Fibroblast of skin of right biceps (primary cell): ENCODE measurements around the gene KLHL11.
"Not testable (repeated sequence)": the region's sequence is repeated elsewhere in the genome, so short reads cannot be mapped to it uniquely, and the experiment has no call there.

ENCODE experiments used
- DNase-seq: peaks from one replicate; pipeline ENCODE4 v3.0.0-alpha.2; 2013

Gene KLHL11

DNA sequence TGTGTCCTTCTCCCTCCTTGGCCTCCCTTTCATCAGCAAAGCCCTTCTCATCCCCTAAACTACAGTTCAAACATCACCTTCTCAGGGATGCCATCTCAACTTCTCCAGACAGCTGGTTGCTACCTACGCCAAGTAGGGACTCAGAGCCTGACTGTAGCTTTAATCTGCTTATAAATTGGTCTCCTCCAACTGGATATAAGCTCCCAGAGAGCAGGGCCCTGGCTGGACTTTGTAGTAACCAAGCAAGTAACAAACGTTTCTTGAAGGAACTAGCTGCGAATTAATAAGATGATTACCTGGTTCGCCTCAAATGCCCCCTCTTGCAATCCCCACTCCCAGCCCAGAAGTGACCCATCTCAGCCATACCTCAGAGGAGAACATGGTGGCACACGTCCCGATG, 17.5 kb upstream of the KLHL11 start:
- no peak for DNase-seq

DNA sequence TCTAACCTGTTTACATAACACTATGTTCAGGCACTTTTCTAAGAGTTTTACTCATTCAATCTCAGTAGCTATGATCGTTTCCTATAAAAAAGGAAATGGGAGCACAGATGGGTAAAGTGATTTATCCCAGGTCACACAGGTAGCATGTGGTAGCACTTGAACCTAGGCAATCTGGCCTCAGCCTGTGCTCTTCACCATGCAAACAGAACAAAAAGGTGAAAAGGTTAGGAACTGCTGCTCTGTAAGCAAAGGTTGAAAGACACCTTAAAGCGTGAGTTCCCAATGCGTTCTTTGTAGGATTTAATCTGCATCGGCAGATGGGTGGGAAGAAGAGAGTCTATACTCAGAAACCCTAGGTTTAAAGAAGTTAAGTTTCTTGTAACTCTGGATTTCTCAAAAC, 14.9 kb upstream of the KLHL11 start:
- DNase-seq, result no peak

DNA sequence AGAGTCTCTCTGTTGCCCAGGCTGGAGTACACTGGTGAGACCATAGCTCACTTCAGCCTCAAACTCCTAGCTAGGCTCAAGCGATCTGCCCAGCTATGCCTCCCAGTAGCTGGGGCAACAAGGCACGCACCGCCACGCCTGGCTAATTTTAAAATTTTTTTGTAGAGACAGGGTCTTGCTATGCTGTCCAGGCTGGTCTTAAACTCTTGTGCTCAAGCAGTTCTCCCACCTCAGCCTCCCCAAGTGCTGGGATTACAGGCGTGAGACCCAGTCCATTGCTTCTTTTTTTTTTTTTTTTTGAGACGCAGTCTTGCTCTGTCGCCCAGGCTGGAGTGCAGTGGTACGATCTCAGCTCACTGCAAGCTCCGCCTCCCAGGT, 9.1 kb upstream of the KLHL11 start:
- not testable (repeated sequence) for DNase-seq

DNA sequence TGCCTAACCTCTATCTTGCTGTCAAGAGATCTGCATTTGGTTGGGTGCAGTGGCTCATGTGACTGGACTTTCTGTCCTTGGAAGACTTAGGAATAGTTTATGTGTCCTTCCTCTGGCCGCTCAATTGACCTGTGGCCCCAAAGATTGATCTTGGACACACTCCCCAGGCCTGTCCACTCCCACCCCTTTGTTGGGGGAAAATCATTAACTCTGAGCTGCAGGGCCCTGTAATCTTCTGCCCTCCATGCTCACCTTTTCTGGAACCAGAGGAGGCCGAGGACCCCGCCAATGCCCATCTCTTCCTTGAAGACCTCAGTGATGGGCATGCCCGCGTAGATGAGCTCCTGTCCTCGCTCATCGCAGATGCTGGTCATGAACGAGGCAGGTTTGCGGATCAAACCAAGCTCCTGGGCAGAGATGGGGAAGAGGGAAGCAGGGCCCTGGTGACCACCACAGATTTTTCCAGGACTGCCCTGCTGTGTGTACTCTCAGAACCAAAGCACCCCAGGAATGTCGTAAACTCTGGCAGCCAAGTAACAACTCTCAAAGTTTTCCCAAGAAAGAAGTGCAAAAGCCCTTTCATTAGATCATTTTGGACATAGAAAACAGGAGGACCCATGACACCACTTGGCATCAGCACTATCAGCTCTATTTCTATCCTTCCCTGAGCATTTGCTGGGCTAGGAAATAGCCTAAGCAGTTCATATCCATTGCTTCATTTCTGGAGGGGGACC, 8.5 kb upstream of the KLHL11 start:
- no peak for DNase-seq

DNA sequence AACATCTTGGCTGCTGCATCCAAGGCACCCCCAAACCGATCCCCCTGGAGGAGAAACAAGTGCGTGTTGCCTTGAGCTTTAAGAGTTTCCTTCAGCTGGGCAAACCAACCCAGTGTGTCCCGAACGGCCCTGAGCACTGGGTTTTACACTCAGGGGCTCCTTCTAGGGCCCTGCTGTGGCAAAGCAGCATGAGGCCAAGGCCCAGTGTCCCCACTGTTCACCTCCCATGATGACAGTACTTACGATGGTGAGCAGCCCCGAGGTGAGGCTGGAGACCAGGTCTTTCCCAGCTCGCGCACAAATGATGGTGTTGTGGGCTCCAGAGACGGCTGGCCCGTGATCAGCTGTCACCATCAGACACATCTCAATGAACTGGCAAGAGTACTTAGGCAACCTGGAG, 6.6 kb upstream of the KLHL11 start:
- DNase-seq, result no peak

DNA sequence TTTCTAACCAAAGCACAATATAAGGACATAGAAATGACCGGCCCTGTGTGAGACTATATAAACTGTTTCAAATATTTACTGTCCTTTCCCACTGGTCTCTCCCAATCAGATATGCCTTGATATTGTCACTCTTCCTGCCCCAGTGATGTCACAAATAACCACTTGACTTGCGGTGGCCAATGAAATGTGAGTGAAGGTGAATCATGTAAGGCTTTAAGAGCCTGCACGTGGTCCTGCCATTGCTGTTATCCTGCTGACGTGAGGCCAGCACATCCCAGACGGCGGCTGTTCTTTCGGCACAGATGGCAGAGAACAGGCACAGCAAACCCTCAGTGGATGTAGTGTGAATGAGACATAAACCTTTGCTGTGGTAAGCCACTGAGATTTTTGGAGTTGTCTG, 5.4 kb upstream of the KLHL11 start:
- DNase-seq, result peak; percentile 10

DNA sequence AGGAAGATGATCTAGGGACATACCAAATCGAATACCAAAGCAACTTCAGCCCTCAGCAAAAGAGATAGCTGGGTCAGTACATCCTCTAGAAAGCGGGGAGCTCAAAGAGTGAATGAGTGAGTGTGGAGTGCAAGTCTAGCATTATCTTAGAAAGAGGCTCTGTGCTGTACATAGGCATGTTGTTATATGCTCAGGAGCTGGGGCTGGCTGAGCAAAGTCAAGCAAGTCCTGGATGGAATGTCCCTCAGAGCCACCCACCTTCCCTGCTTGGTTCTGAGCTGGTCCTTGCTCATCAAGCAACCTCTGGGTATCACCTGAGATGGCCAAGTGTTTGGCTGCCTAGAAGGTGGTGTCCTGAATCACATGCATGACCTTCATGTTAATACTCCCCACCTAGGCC, 4.9 kb upstream of the KLHL11 start:
- DNase-seq, result no peak

DNA sequence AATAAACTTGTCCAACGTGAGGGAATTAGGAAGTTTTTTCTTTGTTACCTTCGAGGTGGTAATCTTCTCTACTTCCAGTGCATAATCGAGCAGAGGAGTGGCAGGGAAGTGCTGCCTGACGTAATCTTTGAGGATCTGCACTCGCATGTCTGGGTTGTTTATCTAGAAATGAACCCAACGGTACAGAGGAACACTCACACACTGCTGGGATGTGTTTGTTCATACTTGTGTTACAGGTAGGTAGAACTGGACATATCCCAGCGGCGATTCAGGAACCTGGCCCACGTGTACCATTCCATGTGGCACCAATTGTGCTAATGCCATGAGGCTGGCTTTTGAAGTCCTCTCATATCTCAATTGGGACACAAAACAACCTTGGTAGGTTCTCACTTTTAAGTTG, 4.2 kb upstream of the KLHL11 start:
- DNase-seq, result no peak

DNA sequence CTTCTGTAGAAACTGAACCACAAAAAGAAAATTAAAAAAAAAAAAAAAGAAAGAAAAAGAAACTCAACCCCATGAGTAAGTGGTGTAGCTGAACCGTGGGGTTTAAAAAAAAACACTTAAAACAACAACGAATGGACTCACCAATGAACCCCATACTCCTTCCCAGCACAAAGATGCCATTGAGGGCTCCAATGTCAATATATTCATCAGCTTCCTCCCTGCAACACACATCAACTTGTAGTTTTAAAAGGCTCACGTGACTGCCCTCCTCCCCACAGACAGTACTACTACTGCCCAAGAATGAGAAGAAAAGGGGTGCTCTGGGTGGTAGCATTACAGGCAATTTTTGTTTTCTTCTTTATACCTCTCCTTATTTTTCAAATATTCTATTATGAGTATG, 3.3 kb upstream of the KLHL11 start:
- no peak for DNase-seq

DNA sequence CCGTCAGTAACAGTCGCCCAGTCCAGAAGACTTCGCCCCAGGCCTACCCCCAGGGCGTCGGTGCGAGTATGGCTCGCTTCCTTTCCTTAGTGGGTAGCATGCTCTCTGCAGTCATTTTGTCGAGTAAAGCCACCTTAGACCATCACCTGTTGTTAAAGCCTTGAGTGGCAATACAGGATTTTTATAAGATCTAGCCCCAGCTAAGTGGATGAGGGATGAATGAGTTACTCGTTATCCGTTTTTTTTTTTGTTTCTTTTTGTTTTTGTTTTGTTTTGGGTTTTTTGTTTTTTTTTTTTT, 322 bp upstream of the KLHL11 start:
- no peak for DNase-seq

DNA sequence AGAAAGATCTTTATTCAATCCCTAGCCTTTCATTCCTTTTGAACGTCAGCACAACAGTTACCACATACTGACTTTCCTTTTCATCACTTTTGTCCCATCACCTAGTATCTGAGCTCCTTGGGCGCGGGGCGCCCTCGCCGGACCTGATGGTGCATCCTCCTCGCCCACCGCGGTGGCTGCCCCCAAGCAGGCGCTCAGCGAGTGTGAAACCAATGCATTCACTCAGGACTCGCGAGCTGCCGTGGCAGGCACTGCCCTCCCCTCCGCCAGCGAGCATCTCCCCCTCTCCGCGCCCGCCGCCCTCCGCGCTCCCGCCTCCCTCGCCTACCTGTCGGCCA, 756 bp downstream of the KLHL11 start:
- DNase-seq, result no peak

DNA sequence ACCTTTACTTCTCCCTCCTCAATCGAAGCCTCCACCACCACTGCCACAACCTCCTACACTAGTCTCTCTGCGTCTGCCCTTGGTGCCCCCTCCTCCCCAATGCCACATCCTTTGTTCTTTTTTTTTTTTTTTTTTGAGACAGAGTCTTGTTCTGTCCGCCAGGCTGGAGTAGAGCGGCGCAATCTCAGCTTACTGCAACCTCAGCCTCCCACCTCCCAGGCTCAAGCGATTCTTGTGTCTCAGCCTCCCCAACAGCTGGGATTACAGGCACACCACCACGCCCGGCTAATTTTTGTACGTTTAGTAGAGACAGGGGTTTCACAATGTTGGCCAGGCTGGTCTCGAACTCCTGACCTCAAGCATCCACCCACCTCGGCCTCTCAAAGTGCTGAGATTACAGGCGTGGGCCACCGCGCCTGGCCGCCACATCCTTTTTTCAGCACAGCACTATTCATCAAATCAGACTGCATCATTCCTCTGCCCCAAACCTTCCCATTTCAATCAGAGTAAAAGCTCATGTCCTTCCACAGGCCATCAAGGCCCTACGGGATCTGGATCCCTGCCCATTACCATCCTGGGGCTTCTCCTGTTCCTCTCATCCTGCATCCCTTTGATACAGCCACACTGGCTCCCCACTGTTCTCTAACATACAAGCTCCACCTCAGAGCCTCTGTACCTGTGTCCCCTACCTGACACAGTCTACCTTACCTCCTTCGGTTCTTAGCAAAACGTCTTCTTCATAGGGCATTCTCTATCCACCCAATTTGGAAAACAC, 2.0 kb downstream of the KLHL11 start:
- DNase-seq, result no peak

DNA sequence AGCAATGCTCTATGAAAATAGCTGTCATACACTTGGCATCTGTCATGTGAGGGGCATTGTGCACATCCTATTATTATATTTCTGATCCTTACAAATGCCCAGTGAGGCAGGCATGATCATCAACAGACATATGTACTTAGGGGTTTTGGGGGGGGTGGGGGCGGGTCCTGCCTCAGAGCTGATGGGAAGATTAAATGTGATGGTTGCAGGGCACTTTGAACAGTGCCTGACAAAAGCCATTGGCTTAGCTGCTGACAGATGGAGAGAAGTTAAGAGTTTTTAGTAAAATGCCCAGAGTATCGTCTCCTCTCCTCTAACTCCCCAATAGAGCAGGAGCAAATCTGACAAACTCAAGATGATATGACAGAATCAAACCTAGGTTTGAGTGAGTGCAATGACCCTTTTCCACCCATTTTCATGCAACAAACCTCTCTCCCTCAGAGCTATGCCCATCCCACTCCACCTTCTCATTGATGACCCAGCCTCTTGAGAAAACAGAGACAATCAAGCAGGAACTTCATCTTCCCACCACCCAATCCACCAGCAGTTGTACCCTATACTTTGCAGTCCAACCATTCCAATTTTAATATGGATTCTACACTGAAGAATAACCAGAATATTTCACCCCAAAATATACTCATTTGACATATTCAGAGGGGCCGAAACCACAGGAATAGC, 4.8 kb downstream of the KLHL11 start:
- no peak for DNase-seq

DNA sequence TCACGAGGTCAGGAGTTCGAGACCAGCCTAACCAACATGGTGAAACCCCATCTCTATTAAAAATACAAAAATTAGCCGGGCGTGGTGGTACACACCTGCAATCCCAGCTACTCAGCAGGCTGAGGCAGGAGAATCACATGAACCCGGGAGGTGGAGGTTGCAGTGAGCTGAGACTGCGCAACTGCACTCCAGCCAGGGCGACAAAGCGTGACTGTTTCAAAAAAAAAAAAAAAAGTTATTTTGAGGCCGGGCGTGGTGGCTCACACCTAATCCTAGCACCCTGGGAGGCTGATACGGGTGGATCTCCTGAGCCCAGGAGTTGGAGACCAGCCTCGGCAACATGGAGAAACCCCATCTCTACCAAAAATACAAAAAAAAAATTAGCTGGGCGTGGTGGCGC, 13.8 kb downstream of the KLHL11 start:
- not testable (repeated sequence) for DNase-seq

DNA sequence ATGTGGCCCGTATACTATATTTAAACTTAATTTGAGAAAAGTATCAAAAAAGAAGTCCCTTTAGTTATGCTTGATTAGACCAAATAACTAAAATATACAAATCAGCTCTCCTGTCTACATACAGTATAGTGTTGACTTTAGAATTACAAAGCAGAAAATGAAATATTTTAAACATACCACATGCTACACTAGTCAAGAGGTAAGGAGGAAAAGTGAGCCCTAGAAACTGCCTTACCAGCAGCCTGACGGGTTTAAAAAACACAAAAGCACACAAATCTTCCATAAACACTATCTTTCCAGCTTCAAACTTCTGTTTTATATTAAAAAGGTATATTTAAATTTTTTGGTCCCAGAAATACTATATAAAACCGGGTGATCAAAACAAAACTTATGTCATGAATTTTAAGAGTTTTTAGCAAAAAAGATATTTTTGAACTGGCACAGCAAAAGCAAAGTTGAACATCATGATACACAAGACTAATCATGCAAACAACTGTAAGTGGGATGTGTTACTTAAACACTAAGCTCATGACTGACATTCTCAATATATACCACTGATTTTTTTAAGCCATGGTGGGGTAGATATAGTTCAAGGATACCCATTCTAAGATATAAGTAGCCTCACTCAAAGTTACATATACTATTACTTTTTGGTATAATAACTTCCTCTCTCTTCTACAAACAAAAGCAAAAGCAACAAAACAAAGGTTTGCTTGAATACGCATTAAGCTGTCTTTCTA, 15.8 kb downstream of the KLHL11 start:
- DNase-seq, result no peak

DNA sequence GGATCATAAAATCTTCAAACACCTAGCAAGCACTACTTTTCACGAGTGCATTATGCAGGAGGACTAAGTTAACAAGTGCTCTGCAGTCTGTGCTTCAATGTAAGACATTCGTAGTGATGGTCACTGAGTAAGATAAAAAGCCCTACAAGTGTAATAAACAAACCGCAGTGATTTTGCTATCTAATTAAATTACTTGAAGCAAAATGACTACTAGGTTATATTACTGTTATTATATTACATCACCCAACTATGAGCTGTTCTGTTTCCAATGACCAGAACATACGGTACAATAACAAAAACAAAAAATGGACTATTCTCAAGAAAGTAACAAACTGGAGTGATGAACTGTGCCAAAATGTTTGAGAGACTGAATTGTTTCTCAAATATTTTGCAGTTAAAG, 16.4 kb downstream of the KLHL11 start:
- DNase-seq, result no peak

DNA sequence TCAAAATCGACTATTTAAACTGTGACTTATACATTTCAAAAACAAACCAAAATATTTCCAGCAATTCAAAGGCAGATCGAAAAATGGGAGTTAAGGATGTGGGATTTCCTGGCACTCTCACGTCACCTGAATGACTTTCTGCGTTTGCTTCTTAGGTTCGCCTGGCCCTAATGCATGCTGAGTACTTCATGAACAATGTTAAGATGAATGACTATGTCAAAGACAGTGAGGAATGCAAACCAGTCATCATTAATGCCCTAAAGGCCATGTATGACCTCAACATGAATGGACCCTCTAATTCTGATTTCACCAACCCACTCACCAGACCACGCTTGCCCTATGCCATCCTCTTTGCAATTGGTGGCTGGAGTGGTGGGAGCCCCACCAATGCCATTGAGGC, 20.3 kb downstream of the KLHL11 start:
- no peak for DNase-seq

DNA sequence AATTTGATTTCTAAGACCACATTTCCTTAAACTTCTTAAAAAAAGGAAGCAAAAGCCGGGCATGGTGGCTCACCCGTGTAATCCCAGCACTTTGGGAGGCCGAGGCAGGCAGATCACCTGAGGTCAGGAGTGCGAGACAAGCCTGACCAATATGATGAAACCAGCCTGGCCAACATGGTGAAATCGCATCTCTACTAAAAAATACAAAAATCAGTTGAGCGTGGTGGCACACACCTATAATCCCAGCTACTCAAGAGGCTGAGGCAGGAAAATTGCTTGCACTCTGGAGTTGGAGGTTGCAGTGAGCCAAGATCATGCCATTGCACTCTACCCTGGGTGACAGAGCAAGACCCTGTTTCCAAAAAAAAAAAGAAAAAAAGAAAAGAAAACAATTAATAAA, 24.4 kb downstream of the KLHL11 start:
- DNase-seq, result not testable (repeated sequence)

DNA sequence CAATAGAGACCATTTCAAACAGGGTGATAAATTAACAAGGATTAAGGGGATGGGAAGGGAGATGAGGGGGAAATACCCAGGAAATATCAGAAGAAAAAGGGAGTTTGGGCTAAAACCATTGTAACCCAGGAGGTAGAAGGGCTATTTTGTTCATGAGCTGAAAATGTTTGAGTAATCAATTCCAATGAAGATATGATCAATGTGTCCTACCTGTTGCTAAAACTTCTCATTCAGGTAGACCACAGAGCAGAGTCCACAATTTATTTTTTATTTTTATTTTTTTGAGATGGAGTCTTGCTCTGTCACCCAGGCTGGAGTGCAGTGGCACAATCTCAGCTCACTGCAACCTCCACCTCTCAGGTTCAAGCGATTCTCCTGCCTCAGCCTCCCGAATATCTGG, 25.8 kb downstream of the KLHL11 start:
- not testable (repeated sequence) for DNase-seq

DNA sequence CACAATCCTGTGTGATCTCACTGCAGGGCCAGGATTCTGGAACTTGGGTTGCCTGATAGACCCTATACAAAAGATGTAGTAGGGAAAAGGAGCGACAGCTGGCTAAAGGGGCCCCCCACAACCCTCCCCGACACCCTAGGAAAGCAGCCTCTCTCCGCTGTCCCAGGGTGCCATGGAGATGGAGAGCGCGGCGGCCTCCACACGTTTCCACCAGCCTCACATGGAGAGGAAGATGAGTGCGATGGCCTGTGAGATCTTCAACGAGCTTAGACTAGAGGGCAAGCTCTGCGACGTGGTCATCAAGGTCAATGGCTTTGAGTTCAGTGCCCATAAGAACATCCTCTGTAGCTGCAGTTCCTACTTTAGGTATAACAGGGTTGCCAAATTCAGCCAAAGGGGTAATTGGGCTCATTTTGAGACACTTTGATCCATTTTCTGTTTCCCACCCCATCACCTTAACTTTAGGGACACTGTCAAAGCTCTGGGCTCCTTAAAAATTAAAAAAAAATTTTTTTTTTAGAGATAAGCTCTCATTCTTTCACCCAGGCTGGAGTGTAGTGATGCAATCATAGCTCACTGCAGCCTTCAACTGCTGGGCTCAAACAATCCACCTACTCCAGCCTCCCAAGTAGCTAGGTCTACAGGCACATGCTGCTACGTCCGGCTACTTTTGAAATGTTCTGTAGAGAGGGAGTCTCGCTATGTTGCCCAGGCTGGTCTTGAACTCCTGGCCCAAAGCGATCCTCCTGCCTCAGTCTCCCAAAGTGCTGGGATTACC, 27.3 kb downstream of the KLHL11 start, which contains the start of gene KLHL10:
KLHL10 (plus strand) TSS at position 65 of the 778 bp plus-strand sequence; CDS start at position 173, 108 bp downstream.
- DNase-seq, result no peak

DNA sequence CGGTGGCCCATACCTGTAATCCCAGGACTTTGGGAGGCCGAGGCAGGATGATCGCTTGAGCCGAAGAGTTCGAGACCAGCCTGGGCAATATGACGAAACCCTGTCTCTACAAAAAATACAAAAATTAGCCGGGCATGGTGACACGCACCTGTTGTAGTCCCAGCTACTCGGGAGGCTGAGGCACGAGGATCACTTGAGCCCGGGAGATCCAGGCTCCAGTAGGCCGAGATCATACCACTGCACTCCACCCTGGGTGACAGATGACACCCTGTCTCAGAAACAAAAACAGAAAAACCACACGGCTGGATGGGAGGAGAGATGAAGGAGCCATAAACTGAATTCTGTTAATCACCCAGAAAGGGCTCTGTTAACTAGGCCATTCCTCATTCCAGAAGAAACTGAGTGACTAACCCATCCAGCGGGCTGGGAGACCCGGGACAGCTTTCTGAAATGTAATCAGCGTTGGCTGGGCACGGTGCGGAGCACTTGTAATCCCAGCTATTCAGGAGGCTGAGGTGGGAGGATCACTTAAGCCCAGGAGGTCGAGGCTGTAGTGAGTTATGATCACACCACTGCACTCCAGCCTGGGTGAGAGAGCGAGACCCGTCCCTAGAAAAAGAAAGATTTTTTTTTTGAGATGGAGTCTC, 28.6 kb downstream of the KLHL11 start:
- DNase-seq, result peak; percentile 20
